GM18526 (cell line): ENCODE data around the gene CADM1.

Experiments used
- POLR2A ChIP-seq: IDR thresholded peaks from 3 replicates; pipeline ENCODE4 v1.6.1; 2011; ENCODE audit not compliant: insufficient read length; ENCODE audit errors: extremely low read depth

Gene CADM1

DNA sequence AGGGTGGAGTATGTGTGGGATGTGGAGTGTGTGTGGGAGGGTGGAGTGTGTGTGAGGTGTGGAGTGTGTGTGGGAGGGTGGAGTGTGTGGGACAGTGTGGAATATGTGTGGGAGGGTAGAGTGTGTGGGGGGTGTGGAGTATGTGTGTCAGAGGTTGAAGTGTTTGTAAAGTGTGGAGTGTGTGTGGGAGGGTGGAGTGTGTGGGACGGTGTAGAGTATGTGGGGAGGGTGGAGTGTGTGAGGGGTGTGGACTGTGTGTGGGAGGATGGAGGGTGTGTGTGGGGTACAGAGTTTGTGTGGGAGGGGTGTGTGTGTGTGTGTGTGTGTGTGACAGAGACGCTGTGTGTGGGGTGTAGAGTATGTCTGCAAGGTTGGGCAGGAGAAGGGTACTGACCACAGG lies 355.5 kb downstream of the CADM1 start:
- TF ChIP-seq POLR2A = no peak

DNA sequence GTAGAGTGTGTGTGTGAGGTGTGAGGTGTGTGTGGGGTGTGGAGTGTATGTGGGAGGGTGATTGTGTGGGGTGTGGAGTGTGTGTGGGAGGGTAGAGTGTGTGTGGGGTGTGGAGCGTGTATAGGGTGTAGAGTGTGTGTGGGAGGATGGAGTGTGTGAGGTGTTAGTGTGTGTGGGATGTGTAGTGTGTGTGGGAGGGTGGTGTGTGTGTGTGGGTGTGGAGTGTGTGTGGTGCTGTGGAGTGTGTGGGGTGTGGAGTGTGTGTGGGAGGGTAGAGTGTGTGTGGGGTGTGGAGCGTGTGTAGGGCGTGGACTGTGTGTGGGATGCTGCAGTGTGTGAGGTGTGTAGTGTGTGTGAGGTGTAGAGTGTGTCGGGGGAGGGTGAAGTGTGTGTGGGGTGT lies 356.1 kb downstream of the CADM1 start:
- TF ChIP-seq POLR2A = no peak

DNA sequence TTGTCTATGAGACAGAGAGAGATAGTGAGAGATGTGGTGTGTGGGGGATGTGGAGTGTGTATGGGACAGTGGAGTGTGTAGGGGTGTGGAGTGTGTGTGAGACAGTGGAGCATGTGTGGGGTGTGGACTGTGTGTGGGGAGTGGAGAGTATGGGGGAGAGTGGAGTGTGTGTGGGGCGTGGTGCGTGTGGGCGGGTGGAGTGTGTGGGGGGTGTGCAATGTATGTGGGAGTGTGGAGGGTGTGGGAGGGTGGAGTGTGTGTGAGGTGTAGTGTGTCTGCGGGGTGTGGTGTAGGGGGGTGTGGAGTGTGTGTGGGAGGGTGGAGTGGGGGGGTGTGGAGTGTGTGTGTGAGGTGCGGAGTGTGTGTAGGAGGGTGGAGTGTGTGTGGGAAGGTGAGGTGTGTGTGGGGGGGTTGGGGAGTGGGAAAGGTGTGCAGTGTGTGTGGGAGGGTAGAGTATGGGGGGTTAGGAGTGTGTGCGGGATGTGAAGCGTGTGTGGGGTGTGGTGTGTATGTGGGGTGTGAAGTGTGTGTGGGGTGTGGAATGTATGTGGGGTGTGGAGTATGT lies 356.9 kb downstream of the CADM1 start:
- TF ChIP-seq POLR2A = no peak

DNA sequence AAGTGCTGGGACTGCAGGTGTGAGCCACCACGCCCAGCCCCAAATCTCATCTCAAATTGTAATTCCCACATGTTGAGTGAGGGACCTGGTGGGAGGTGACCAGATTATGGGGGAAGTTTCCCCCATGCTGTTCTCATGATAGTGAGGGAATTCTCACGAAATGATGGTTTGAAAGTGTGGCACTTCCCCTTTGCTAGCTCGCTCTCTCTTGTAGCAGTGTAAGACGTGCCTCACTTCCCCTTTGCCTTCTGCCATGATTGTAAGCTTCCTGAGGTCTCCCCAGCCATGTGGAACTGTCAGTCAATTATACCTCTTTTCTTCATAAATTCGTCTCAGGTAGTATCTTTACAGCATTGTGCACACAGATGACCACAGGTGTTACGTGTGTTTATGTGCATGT lies 357.8 kb downstream of the CADM1 start:
- TF ChIP-seq POLR2A = no peak

DNA sequence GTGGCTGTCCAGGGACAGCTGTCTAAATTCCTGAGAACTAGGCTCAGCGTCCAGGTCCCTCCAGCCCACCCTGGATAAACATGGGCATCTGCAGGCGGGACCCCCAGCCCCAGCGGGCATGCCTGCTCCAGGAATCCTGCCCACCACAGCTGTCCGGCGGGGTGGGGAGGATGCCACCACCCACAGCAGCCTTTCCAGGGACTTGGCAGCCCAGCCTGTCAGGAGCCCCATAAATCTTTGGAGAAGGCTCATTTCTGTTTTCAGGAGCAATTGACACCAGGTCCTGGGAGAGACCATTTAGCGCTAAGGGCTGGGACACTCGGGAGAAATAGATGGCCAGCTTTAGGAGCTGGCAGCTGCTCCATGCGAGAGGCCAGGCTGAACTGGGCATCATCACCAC lies 358.9 kb downstream of the CADM1 start:
- TF ChIP-seq POLR2A = no peak

DNA sequence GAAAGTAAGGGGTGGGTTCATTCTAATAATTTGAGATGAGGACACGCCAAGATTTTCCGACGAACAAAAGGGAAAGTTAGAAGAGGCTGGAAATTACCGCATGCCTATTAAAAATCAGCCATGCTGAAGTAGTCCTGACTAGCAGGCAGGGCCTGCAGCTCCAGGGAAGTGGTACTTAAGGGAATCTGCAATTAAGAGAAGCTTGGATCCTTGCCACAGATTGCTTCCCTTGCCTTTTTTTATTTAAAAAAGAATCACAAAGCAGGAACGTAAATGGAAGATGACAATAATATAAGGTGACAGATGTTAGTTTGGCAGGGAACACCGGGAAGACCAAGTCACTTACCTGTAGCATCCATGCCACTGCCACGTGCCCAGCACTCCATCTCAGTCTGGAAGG lies 359.3 kb downstream of the CADM1 start:
- TF ChIP-seq POLR2A = no peak

DNA sequence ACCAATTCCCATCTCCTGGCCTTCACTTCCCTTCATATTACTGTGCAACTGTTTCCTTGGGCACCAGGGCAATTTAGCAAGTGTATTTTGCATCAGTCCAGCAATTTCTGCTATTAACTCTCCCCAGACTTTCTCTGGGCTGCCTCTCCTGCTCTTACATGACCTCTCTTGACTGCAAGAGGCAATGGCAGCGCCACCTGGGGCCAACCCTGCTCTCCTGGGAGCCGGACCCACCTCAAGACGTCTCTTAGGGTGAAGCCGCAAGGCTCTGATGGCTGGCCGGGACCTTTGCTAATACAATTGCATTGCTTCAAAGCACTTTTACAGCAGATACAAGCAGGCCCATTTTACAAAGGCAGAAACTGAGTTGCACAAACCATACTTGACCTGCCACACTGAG lies 360.2 kb downstream of the CADM1 start:
- TF ChIP-seq POLR2A = no peak

DNA sequence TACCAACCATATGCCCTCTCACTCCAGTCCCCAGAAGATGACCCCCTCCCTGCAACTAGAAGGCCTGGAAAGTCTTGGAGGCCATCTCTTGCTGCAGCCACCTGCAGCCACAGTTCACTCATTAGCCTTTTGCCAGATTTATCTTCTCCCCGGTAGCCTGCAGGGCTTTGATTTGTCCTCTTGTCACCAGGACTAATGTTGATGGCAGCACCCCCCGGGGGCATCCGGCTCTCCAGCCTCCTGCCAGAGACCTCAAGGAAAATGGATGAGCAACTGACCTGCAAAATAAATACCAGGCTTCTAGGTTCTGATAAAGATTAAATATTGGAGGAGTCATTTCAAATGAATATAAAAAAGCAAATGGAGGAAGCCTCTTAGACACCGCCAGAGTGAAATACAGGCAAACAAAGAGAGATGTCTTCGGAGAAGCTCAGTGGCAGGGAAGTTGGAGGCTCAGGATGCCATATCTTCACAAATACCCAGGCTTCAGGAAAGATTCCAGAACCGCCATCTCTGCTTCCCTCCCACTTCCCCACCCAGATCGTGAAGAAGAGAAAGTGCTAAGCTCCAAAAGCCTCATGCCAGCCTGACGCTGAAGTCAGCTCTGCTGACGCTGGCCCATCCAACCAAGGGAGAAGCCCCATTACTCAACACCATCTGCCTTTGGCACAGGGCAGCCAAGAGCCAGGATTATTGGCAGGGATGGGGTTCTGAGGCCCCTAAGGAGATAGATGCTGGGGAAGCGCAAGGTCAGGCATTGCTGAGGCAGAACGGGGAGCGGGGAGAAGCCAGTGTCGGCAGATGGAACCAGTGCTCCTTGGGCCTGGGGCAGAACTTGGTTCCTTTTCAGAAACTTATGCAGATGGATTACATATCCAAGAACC lies 362.7 kb downstream of the CADM1 start:
- TF ChIP-seq POLR2A = no peak

DNA sequence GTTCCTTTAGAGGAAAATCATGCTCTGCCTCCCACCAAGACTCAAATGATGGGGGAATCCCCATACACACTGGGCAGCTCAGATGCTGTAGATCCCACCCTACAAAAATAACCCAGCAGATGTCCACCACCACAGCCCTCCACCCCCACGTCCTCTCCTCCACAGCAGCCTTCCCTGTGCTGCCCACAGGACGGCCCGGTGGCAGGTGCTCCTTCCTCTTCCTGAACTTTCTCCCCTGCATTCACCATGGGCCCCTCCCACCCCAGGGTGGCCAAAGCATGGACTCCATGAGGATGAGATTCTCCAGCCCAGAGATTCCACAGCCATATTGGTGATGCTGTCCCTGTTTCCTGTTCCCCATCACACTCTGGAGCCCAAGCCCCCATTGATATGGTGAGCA lies 368.3 kb downstream of the CADM1 start:
- no peak for TF ChIP-seq POLR2A

DNA sequence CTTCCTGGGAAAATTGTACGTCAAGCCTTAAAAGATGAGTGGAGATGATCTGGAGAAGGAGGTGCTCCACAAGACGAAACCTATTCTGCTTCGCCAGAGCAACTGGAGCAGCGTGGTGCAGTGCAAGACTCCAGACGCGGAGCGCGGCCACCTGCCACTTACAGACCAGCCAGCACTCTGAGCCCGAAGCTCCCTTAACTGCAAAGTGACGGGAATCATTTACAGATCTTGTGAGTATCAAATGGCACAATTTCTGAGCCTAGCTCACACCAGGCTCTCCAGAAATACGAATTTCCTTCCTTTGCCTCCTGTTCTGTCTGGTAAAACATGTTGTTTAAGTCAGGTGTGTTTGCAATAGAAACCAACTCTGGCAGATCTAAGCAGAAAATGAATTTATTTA lies 369.3 kb downstream of the CADM1 start:
- no peak for TF ChIP-seq POLR2A

DNA sequence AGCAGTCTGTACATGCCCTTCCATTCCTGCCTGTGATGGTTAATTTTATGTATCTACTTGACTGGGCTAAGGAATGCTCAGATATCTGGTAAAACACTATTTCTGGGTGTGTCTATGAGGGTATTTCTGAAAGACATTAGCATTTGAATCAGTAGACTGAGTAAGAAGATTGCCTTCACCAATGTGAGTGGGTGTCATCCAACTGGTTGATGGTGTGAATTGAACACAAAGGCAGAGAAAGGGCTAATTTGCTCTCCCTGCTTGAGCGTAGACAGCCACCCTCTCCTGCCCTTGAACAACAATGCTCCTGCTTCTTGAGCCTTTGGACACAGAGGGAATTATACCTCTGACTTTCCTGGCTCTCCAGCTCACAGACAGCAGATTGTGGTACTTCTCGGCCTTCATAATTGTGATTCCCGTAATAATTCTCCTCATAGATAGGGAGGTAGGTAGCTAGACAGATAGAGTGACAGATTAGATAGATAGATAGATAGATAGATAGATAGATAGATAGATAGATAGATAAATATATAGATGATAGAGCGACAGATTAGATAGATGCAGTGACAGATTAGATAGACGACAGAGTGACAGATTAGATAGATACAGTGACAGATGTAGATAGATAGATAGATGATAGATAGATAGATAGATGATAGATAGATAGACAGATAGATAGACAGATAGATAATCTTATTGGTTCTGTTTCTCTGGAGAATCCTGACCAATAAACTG lies 370.6 kb downstream of the CADM1 start:
- no peak for TF ChIP-seq POLR2A

DNA sequence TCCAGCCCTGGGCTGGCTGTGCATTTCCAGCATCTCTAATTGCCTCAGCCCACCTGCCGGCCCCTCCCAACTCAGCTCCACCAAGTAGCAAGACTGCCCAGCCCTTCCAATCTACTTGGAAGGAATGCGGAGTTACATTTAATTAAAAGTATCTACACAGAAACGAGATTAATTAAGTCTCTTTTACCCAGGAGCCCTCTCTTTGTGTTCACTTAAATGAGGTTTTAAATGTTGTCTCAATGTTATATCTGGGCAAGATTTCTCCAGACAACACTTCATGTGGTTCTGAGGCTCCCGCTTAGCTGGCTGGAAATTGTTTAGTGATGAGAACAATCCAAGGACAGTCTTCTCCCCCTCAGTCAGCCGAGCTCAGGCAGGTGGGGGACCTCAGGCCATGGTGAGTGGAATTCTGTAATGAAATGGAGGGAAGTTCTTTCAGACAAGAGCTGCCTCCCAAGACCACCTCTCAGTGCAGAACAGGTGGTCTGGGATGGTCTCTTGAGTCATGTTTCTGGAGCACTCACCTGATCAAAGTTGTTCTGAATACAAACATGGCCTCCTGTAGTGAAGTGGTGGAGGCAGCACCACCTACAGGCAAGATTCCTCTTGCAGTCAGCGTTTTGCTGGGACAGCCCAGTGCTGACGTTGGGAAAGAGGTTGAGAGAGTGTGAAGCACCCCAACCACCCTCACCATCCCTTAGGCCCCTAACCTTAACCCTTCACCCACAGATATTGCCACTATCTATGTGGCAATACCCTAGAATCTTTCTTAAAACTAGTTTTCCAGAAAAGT lies 371.6 kb downstream of the CADM1 start:
- TF ChIP-seq POLR2A = no peak

DNA sequence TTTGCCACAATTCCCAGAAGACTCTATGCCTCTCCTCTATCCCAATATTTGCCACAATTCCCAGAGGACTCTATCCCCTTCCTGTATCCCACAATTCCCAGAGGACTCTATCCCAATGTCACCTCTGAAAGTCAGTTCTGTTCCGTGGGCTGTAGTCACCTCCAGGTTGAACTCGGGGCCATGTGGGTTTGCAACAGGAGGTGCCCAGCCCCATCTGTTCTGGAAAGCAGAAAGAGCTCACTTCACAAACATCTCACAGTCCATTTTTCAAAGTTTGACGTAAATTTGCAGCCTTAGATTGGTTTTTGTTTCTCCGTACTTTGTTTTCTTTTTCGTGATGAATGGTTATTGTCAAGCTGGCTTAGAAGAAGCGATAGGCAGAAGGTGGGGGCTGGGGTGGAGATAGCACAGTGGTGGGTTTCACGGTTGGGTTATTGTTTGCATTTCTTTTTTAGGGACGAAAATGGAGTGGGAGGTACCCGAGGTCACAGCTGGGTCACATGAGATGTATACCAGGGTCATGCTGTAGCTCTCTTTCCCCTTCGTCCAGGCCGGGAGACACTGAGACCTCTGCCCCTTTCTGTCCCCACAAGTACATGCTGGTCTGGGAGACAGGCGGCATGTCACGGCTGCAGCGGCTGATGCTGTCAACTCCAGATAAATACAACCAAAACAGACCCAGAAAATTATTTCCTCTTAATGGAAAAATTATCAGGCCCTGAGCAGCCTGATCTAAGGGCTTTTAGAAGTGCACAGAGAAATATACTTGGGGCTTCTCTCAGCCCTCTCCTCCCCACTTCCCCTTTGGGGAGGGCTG lies 374.5 kb downstream of the CADM1 start:
- no peak for TF ChIP-seq POLR2A

DNA sequence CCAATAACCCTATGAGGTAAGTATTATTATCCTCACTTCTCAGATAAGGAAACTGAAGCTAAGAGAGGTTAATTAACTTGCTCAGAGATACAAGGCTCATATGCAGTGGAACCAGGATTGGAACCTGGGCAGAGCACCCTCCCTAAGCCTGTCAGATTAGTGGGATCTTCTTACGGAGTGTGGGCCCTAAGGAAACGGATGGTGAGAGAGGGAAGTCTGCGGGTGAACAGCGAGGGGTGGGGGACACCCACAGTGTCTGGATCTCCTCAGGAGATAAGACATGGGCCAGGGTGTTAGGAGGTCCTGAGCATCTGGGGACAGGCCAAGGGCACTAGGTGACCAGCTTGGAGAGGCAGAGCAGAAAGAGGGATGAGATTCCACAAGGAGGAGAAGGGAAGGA lies 376.0 kb downstream of the CADM1 start:
- no peak for TF ChIP-seq POLR2A

DNA sequence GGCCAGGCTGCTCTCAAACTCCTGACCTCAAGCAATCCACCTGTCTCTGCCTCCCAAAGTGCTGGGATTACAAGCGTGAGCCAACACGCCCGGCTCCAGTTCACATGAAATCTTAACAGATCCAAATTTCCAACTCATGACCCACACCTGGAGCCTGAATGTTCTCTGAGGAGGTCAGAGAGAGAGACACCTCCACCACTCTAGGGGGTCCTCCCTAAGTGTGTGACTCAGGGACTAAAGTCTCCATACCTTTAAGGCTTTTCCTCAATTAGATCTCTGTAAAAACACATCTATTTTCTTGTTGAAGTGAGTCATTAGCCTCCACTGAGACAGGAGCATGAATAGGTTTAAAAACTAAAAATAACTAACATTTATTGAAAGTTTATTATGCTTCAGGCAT lies 376.4 kb downstream of the CADM1 start:
- no peak for TF ChIP-seq POLR2A
